ENCODE data around the gene CCNF.

Gene CCNF

GRCh38 chr16:2460916-2461315, 31.7 kb downstream of the CCNF start:
- no peak overlapping the region for H3K4me3 ChIP-seq (ENCODE audit: low read depth, low read length)
- TF ChIP-seq CTCF (IDR thresholded peaks at IDR 0.05; ENCODE audit: low read depth, low read length), result no peak
- DNase-seq (ENCODE audit: low read depth, low spot score), result no peak
- in situ Hi-C loops (cut with HindIII; ENCODE audit: low sequenced_read_pairs), result no loop called here

DNA sequence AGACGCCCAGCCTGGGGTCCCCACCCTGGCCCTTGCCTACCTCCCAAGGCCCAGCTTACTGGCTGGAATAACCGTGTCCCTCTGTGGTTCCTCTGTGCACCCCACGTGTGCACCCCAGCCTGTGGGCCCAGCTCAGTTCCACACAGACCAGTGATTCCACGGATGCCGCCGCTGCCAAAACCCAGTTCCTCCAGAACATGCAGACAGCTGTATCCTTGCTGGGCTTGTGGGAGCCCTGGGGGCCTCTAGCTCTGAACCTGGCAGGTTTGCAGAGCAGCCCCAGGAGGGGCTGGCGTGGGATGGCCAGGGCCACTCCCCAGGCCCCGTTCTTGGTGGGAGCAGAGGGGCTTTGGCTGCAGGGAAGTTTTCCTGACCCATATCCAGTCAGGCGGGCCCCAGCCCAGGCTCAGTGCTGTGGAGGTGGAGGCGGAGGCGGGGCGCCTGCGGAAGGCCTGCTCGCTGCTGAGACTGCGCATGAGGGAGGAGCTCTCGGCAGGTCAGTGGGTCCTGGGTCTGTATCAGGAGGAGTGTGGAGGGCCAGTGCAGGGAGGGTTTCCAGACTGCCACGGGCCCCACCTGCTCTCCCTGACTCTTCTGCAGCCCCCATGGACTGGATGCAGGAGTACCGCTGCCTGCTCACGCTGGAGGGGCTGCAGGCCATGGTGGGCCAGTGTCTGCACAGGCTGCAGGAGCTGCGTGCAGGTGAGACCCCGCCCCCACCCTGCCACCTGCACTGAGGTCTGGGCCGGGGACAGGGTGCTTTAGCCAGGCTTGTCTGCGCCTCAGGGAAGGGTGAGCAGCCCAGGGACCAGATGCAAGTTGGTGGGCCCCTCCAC, 33.0 kb downstream of the CCNF start:
- H3K4me3 ChIP-seq (ENCODE audit: low read depth, low read length), result no peak overlapping the region
- in situ Hi-C loops (cut with HindIII; ENCODE audit: low sequenced_read_pairs), result no loop called here
- TF ChIP-seq CTCF (IDR thresholded peaks at IDR 0.05; ENCODE audit: low read depth, low read length), result no peak
- DNase-seq (ENCODE audit: low read depth, low spot score), result no peak

DNA sequence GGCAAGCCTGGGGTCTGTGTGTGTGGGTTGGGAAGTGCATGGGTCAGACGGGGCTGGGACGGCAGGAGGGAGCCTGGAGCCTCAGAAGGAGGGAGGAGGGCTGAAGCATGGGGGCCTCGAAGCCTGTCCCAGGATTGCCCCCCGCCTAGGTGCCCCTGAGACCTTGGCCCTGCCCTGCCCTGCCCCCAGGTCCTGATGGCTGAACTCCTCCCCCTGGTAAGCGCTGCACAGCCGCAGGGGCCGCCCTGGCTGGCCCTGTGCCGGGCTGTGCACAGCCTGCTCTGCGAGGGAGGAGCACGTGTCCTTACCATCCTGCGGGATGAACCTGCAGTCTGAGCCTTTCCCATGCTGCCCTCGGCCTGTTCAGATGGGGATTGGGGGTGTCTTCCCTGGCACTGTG, 35.1 kb downstream of the CCNF start:
- H3K4me3 ChIP-seq (ENCODE audit: low read depth, low read length), result no peak overlapping the region
- no peak for DNase-seq (ENCODE audit: low read depth, low spot score)
- TF ChIP-seq CTCF (IDR thresholded peaks at IDR 0.05; ENCODE audit: low read depth, low read length), result no peak
- in situ Hi-C loops (cut with HindIII; ENCODE audit: low sequenced_read_pairs), result no loop called here

DNA sequence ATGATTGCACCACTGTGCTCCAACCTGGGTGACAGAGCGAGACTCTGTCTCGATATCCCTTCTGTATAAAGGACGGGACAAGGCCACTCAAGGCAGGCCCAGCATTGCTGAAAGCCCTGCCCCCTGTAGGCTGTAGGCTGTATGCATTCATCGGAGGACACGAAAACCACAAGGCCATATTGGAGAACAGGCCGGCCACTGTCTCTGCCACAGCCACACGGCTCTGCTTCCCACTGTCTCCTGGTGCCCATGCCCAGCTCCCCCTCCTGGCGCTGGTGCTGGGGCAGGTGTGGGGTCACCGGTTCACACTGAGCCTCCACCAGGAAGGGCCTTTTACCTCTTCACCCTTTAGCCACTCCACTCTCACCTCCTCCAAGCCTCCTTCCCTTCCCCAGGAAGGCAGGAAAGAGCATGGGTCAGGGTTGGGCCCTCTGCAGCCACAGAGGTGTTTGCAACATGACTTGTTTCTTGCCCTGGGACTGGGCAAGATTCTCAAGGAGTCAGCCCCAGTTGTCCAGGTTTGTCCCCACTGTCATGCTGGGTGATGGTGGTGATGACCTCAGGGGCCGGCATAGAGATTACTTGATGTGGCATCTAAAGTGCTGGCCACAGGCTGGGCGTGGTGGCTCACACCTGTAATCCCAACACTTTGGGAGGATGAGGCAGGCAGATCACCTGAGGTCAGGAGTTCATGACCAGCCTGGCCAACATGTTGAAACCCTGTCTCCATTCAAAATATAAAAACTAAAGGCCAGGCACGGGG, 36.6 kb downstream of the CCNF start:
- DNase-seq (ENCODE audit: low read depth, low spot score), result no peak
- peak; percentile 35 for TF ChIP-seq CTCF (IDR thresholded peaks at IDR 0.05; ENCODE audit: low read depth, low read length)
- H3K4me3 ChIP-seq (ENCODE audit: low read depth, low read length), result no peak overlapping the region
- in situ Hi-C loops (cut with HindIII; ENCODE audit: low sequenced_read_pairs), result no loop called here

GRCh38 chr16:2466667-2467527, 37.6 kb downstream of the CCNF start:
- no peak for TF ChIP-seq CTCF (IDR thresholded peaks at IDR 0.05; ENCODE audit: low read depth, low read length)
- in situ Hi-C loops (cut with HindIII; ENCODE audit: low sequenced_read_pairs), result no loop called here

GRCh38 chr16:2467528-2468232, 38.4 kb downstream of the CCNF start:
- TF ChIP-seq CTCF (IDR thresholded peaks at IDR 0.05; ENCODE audit: low read depth, low read length), result no peak
- DNase-seq (ENCODE audit: low read depth, low spot score), result peak; percentile 72
- H3K4me3 ChIP-seq (ENCODE audit: low read depth, low read length), result peak overlapping the region; percentile 21

More at GRCh38 chr16:2466667-2467527, 37.6 kb downstream of the CCNF start:
- H3K4me3 ChIP-seq (ENCODE audit: low read depth, low read length), result no peak overlapping the region
- no peak for DNase-seq (ENCODE audit: low read depth, low spot score)

More at GRCh38 chr16:2467528-2468232, 38.4 kb downstream of the CCNF start:
- in situ Hi-C loops (cut with HindIII; ENCODE audit: low sequenced_read_pairs), result no loop called here
